ENCODE data around the gene SFXN5. TPM values are rescaled to one million over a fixed set of nuclear protein-coding genes. Genes with fewer than 3 reads are reported as not detected.

SFXN5 gene
- total RNA-seq, 1 donor from 2014 or later: 14.1 TPM

DNA sequence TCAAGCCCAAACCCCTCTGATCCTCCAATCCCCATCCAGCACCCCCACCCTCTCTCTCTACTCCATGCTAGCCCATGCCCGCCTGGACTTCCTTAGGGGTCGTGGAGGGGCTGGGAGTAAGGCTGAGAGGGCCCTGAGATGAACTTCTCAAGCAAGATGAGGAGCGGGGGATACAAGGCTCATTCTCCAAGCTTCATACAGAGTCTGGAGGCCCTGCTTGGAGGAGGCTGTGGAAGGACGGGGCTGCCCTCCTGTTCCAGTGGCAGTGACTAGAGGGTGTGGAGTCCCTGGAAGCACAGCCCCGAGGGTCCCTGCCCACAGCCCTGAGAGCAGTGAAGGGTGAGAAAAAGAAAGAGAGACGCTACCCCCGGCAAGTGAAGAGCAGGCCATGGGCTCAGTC is 108.6 kb downstream of the SFXN5 start:
- Mint-ChIP-seq H3K9me3 (no peaks in the 10 kb centered on the region), H3K27ac (no peak overlapping the region), H3K27me3 (no peaks in the 10 kb centered on the region), H3K4me3 (no peak overlapping the region), H3K36me3 (ENCODE audit: low read depth) (no peaks in the 10 kb centered on the region), H3K4me1 (peaks cover 9% of the 10 kb centered on the region)
- intact Hi-C loops (cut with micrococcal nuclease): no loop called here
- DNase-seq: no peak

DNA sequence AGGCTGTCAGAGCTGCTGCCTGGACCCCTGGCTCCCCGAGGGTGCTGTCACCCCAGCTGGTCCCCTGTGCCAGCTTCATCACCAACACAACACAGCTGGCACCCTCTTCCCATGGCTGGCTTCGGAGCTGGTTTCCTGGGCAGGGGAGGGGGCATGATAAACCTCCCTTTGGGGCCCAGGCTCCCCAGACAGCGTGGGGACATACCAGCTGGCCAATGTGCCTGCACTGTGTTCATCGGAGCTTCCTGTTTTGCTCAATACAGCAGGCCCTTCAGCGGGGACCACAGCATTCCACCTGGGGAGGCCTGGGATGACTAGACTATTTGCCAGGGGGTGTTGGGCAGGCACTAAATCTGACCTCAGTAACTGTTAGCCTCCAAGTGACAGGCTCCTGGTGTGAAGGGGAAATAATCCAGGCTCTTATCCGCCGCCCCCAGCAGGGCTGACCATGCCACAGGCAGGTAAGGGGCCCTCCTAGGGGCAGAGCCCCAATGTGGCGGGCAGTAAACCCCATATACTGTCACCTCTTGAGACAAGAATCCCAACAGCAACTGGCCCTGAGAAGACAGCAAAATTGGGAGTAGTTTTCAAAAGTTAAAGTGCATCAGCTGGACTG is 109.6 kb downstream of the SFXN5 start:
- Mint-ChIP-seq H3K27ac (no peak overlapping the region), H3K4me3 (no peak overlapping the region), H3K27me3 (no peaks in the 10 kb centered on the region), H3K36me3 (ENCODE audit: low read depth) (peaks cover 1% of the 10 kb centered on the region), H3K9me3 (no peaks in the 10 kb centered on the region), H3K4me1 (peaks cover 11% of the 10 kb centered on the region)
- DNase-seq: no peak
- intact Hi-C loops (cut with micrococcal nuclease): no loop called here

DNA sequence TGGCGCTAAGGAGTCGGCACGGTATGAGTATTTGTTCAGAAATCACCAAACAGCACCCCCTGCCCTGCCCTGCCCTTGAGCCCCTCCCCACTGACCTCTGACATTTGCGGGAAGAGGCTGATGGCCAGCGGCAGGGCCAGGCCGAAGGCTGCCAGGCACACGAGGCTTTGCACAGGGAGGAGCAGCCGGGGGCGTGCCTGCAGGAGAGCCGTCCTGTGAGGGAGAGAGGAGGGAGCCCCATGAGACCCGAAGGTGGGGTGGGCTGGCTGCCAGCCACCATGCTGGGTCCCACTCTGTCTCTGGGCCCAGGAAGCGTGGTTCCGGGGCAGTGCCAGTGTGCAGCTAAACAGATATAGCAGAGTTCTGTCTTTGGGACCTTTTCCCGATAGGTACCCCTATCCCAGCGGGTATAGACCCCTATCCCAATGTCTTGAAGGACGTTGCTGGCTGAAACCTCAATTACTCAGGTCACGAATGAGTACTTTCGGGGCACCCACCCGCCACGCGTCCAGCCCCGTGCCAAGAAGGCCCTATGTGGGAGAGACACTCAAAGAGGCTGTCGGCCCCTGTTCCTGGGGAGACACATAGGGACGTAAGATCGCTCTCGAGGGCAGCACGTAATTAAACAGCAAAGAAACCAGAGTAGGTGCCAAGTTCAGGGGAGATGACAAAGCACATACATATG is 110.3 kb downstream of the SFXN5 start:
- no peaks in the 10 kb centered on the region for H3K9me3 Mint-ChIP-seq
- no peak overlapping the region for H3K4me3 Mint-ChIP-seq
- no peaks in the 10 kb centered on the region for H3K27me3 Mint-ChIP-seq
- no peak overlapping the region for H3K27ac Mint-ChIP-seq
- intact Hi-C loops (cut with micrococcal nuclease): no loop called here
- peaks cover 13% of the 10 kb centered on the region for H3K4me1 Mint-ChIP-seq
- no peak for DNase-seq
- H3K36me3 Mint-ChIP-seq (ENCODE audit: low read depth): peaks cover 1% of the 10 kb centered on the region

- intact Hi-C loops (cut with micrococcal nuclease): no loop called here
- H3K27ac Mint-ChIP-seq: no peak overlapping the region
- no peaks in the 10 kb centered on the region for H3K27me3 Mint-ChIP-seq
- H3K4me3 Mint-ChIP-seq: no peak overlapping the region
- H3K36me3 Mint-ChIP-seq (ENCODE audit: low read depth): peaks cover 1% of the 10 kb centered on the region
- peaks cover 14% of the 10 kb centered on the region for H3K4me1 Mint-ChIP-seq
- no peaks in the 10 kb centered on the region for H3K9me3 Mint-ChIP-seq
- DNase-seq: no peak
Measured at GRCh38 chr2:72959995-72960981, 111.2 kb downstream of the SFXN5 start.

GRCh38 chr2:72959554-72959953 is 112.0 kb downstream of the SFXN5 start:
- no peak overlapping the region for H3K4me3 Mint-ChIP-seq
- no peaks in the 10 kb centered on the region for H3K9me3 Mint-ChIP-seq
- peaks cover 17% of the 10 kb centered on the region for H3K4me1 Mint-ChIP-seq
- no peaks in the 10 kb centered on the region for H3K27me3 Mint-ChIP-seq
- no peak overlapping the region for H3K27ac Mint-ChIP-seq
- peaks cover 1% of the 10 kb centered on the region for H3K36me3 Mint-ChIP-seq (ENCODE audit: low read depth)
- DNase-seq: no peak
- intact Hi-C loops (cut with micrococcal nuclease): no loop called here

DNA sequence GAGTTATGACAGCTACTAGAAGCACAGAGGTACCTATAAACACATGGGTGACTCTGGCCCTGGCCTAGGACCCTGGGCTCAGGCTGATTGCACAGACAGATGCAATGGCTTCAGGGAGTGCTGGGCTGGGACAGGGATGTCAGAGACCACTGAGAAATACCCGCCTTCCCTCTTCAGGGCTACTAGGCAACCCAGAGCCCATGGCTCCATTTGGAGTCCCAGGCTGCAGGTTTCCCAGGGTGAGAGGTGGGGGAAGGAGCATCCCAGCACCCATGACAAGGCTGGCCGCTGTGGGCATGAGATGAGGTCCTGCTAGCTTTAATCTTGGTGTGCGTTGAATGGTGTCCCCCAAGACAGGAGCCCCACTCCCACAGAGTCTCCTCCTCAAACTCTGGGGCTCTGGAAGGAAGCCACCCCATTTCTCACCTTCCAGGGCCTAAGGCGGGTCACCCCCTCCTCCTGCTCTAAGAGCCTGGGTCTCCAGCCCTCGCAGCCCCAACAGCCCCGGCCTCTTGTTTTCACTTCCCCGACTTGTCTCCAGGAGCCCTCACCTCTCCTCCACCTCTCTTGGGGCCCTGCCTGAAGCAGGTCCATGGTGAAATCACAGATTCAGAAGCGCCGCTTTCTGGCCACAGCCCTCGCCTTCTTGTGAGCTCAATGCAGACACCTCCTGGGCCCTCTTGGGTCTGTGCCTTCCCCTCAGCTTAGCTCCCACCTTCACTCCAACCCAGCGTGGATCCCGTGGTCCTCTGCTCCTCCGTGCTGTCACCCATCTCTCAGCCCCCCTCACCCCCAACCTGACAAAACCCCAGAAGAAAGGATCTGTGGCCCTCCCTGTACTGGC is 112.7 kb downstream of the SFXN5 start:
- intact Hi-C loops (cut with micrococcal nuclease): no loop called here
- H3K4me1 Mint-ChIP-seq: peaks cover 24% of the 10 kb centered on the region
- no peak for DNase-seq
- peaks cover 1% of the 10 kb centered on the region for H3K36me3 Mint-ChIP-seq (ENCODE audit: low read depth)
- H3K4me3 Mint-ChIP-seq: no peak overlapping the region
- H3K27ac Mint-ChIP-seq: no peak overlapping the region
- H3K9me3 Mint-ChIP-seq: no peaks in the 10 kb centered on the region
- no peaks in the 10 kb centered on the region for H3K27me3 Mint-ChIP-seq

DNA sequence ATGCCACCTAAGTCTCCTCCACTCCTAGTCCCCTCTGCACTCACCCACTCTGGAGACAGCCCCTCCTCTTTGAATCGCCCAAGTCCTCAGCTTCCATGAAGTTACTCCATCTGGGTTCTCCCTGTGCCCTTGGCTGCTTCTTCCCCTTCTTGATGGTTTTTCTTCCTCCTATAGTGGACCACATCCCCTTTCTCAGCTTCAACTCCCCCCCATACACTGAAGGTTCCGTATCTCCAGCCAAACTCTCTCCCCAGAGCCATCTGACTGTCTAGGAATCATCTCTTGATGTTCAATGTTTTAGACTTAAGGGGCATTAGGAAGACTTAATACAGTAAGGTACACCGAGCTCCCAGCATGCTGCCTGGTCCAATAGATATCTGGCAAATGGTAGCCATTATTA is 114.6 kb downstream of the SFXN5 start:
- intact Hi-C loops (cut with micrococcal nuclease): no loop called here
- Mint-ChIP-seq H3K27me3 (no peaks in the 10 kb centered on the region), H3K4me1 (peaks cover 32% of the 10 kb centered on the region), H3K4me3 (no peak overlapping the region), H3K9me3 (no peaks in the 10 kb centered on the region), H3K36me3 (ENCODE audit: low read depth) (peaks cover 1% of the 10 kb centered on the region), H3K27ac (peak overlapping the region; percentile 25)
- DNase-seq: no peak

GRCh38 chr2:72956050-72956395 is 115.5 kb downstream of the SFXN5 start:
- no peak overlapping the region for H3K4me3 Mint-ChIP-seq
- intact Hi-C loops (cut with micrococcal nuclease): no loop called here
- H3K27me3 Mint-ChIP-seq: no peaks in the 10 kb centered on the region
- no peak for DNase-seq
- H3K27ac Mint-ChIP-seq: no peak overlapping the region
- H3K4me1 Mint-ChIP-seq: peaks cover 32% of the 10 kb centered on the region
- H3K36me3 Mint-ChIP-seq (ENCODE audit: low read depth): peaks cover 1% of the 10 kb centered on the region
- no peaks in the 10 kb centered on the region for H3K9me3 Mint-ChIP-seq

DNA sequence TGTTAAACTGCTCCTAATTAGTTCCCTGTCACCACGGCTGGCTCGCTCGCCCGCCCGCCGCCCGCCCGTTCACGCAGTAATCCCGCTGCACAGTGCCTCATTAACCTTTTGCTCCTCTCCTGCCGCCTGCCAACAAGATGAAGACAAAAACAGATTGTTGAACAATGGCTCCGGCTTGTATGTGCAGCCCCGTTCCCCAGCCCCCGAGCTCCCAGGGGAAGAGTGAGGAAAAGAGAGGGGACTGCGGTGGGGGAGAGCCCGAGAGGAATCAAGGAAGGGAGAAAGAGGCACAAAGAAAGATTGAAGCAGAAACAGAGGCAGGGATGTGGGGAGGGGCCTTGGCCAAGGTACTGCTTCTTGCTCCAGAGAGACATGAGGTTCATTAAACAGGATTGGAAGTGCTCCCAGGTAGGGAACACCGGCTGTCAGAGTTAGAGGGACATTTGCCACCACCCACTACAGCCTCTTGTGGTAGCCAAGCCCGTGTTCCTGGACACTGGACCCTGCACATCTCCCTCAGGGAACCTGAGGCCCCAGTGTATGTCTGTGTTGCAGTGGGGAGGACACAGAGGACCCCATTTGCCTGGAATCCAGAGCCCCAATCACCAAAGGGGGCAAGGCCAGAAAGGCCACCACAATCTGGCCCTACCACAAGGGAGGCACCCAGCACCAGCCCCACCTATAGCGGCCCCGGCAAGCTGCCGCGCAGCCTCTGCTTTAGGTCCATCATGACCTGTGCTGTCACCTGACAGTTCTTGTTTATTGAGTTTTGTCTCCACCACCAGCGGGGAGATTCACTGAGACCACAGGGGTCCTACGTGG is 116.1 kb downstream of the SFXN5 start:
- H3K27me3 Mint-ChIP-seq: no peaks in the 10 kb centered on the region
- no peak overlapping the region for H3K27ac Mint-ChIP-seq
- intact Hi-C loops (cut with micrococcal nuclease): no loop called here
- H3K9me3 Mint-ChIP-seq: no peaks in the 10 kb centered on the region
- DNase-seq: no peak
- peaks cover 32% of the 10 kb centered on the region for H3K4me1 Mint-ChIP-seq
- peak overlapping the region; percentile 87 for H3K4me3 Mint-ChIP-seq
- peaks cover 1% of the 10 kb centered on the region for H3K36me3 Mint-ChIP-seq (ENCODE audit: low read depth)

GRCh38 chr2:72954376-72955227 is 116.9 kb downstream of the SFXN5 start:
- Mint-ChIP-seq H3K4me1 (peaks cover 32% of the 10 kb centered on the region), H3K4me3 (peak overlapping the region; percentile 87), H3K27ac (peak overlapping the region; percentile 88), H3K27me3 (no peaks in the 10 kb centered on the region), H3K36me3 (ENCODE audit: low read depth) (peaks cover 1% of the 10 kb centered on the region), H3K9me3 (no peaks in the 10 kb centered on the region)
- DNase-seq: no peak
- intact Hi-C loops (cut with micrococcal nuclease): no loop called here

DNA sequence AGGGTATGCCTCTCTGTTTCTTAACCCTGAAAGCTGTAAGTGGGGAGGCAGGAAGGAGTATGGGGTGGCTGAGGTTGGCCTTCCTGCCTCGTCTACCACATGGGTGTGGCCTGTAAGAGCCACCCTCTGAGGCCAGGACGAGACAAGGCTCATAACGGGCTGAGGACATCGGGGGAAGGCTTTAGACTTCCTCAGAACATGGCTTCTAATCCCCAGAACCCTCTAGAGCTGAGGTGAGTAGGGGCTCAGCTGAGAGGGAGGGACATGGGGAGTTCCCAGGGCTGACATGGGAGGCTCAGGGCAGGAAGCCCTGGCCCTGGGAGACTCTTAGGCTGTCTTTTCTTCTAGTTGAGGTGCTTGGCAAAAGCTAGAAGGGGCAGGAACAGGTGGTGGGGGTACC is 117.5 kb downstream of the SFXN5 start:
- DNase-seq: peak; percentile 88
- Mint-ChIP-seq H3K27ac (peak overlapping the region; percentile 88), H3K27me3 (no peaks in the 10 kb centered on the region), H3K9me3 (no peaks in the 10 kb centered on the region), H3K4me1 (peaks cover 27% of the 10 kb centered on the region), H3K36me3 (ENCODE audit: low read depth) (peaks cover 1% of the 10 kb centered on the region), H3K4me3 (peak overlapping the region; percentile 87)
- intact Hi-C loops (cut with micrococcal nuclease): no loop called here

GRCh38 chr2:72953528-72953927 is 118.0 kb downstream of the SFXN5 start:
- intact Hi-C loops (cut with micrococcal nuclease): no loop called here
- peaks cover 26% of the 10 kb centered on the region for H3K4me1 Mint-ChIP-seq
- peak overlapping the region; percentile 87 for H3K4me3 Mint-ChIP-seq
- no peak for DNase-seq
- no peaks in the 10 kb centered on the region for H3K9me3 Mint-ChIP-seq
- H3K36me3 Mint-ChIP-seq (ENCODE audit: low read depth): peaks cover 1% of the 10 kb centered on the region
- no peaks in the 10 kb centered on the region for H3K27me3 Mint-ChIP-seq
- H3K27ac Mint-ChIP-seq: peak overlapping the region; percentile 88

Data from activated CD4-positive, alpha-beta T cell treated with anti-CD3 and anti-CD28 coated beads, Interleukin-2, amount 10 ng/mL, durations not matched to agents 24 days and 14 days (primary cell).